ENCODE data around the gene C19orf81.

- TF ChIP-seq HDAC1 (CRISPR knock-in tag; IDR thresholded peaks at IDR 0.05) (no peak), FOSL2 (CRISPR knock-in tag; IDR thresholded peaks at IDR 0.05) (no peak), SNRNP70 (IDR thresholded peaks at IDR 0.05; ENCODE audit: low read depth, low read length) (no peak), POLR2AphosphoS5 (IDR thresholded peaks at IDR 0.05; ENCODE audit: low read depth, low read length) (no peak), CTCF (CRISPR knock-in tag; IDR thresholded peaks at IDR 0.05) (no peak), RFX3 (CRISPR knock-in tag; IDR thresholded peaks at IDR 0.05) (no peak), KDM1A (CRISPR knock-in tag; IDR thresholded peaks at IDR 0.05) (no peak), ZNF788 (CRISPR knock-in tag; IDR thresholded peaks at IDR 0.05; ENCODE audit: borderline replicate concordance) (no peak), SP2 (CRISPR knock-in tag; IDR thresholded peaks at IDR 0.05) (no peak)
- TF ChIP-seq, protein P1, sequence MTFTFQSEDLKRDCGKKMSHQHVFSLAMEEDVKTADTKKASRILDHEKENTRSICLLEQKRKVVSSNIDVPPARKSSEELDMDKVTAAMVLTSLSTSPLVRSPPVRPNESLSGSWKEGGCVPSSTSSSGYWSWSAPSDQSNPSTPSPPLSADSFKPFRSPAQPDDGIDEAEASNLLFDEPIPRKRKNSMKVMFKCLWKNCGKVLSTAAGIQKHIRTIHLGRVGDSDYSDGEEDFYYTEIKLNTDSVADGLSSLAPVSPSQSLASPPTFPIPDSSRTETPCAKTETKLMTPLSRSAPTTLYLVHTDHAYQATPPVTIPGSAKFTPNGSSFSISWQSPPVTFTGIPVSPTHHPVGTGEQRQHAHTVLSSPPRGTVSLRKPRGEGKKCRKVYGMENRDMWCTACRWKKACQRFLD (CRISPR knock-in tag; IDR thresholded peaks at IDR 0.05; ENCODE audit: borderline replicate concordance) = no peak
Observed at GRCh38 chr19:50607388-50607787, 41.9 kb upstream of the C19orf81 start.

Data from HepG2 (cell line).